GM12873 (cell line): ENCODE measurements around the gene CHP1.

ENCODE experiments used
- TF ChIP-seq, protein P1 (sequence below): IDR thresholded peaks from 2 replicates; pipeline ENCODE4 v1.5.1; 2012; ENCODE audit warnings: low read depth, mild to moderate bottlenecking, moderate library complexity, low read length, control low read depth; ENCODE audit not compliant: insufficient read depth; ENCODE audit errors: missing control alignments

The CHP1 gene

DNA sequence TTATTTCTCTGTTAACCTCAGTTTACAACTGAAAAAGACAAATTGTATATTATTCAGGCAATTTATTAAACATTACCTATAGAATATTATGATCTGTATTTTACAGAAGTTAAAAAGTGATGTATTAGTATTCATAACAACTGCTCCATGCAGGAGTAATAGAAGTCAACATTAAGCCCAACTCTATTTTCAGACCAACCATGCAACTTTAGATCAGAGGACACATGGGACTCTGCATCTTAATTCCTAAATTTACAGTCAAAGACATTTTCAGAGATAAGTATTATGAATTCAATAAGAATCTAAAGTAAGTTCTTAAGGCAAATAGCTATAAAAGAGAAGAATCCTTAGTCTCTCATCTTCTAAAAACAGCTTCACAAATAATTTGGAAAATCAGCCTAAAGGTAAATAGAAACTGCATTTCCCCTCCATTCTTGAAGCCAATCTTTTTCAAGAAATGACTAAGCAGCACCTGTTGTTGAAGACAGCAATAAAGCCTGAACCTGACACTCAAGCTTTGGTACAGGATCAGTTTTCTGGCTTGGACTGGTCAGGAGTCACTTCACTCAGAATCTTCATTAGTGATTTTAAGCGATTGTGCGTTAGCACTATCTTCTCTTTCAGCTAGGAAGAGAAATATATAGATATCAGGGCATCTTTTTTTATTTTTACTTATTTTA is 78.3 kb downstream of the CHP1 start:
- TF ChIP-seq, protein P1, sequence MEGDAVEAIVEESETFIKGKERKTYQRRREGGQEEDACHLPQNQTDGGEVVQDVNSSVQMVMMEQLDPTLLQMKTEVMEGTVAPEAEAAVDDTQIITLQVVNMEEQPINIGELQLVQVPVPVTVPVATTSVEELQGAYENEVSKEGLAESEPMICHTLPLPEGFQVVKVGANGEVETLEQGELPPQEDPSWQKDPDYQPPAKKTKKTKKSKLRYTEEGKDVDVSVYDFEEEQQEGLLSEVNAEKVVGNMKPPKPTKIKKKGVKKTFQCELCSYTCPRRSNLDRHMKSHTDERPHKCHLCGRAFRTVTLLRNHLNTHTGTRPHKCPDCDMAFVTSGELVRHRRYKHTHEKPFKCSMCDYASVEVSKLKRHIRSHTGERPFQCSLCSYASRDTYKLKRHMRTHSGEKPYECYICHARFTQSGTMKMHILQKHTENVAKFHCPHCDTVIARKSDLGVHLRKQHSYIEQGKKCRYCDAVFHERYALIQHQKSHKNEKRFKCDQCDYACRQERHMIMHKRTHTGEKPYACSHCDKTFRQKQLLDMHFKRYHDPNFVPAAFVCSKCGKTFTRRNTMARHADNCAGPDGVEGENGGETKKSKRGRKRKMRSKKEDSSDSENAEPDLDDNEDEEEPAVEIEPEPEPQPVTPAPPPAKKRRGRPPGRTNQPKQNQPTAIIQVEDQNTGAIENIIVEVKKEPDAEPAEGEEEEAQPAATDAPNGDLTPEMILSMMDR, result no peak

DNA sequence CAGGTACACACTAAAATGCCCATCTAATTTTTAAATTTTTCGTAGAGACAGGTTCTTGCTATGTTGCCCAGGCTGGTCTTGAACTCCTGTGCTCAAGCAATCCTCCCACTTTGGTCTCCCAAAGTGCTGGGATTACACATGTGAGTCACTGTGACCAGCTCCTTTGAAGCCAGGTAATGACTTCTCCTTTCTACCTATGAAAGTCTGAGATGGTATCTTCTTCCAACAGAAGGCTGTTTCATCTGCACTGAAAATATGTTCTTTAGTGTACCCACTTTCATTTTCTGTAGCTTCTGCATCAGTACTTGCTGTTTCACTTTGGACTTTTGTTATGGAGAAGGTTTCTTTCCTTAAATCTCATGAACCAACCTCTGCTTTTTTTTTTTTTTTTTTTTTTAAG is 92.5 kb downstream of the CHP1 start:
- TF ChIP-seq, protein P1, result no peak

DNA sequence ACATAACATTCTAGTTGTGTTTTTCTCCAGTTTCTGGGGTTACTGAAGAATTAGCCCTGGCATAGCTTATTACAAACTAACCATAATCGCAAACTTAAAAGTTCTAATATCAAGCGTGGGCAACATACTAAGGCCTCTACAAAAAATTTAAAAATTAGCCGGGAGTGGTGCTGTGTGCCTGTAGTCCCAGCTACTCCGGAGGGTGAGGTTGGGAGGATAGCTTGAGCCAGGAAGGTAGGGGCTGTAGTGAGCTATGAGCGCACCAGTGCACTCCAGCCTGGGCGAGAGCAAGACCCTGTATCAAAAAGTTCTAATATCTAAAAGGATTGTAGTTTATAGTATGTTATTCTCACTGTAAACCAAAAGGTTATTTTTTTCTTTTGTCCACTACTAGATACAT is 100.2 kb downstream of the CHP1 start:
- TF ChIP-seq, protein P1, result no peak
